NCI-H226 (cell line): ENCODE results near the gene PAM.
"Not testable (repeated sequence)": the region's sequence is repeated elsewhere in the genome, so short reads cannot be mapped to it uniquely, and the experiment has no call there.

Experiments used
- DNase-seq: peaks from one replicate; pipeline ENCODE4 v3.0.0-alpha.2; 2015

Gene PAM

GRCh38 chr5:102946971-102947370 lies 191.9 kb downstream of the PAM start:
- no peak for DNase-seq

- no peak for DNase-seq
These were observed 200.4 kb downstream of the PAM start for GRCh38 chr5:102955488-102955887.

GRCh38 chr5:102956599-102956998 lies 201.5 kb downstream of the PAM start:
- no peak for DNase-seq

GRCh38 chr5:102957141-102957540 lies 202.0 kb downstream of the PAM start:
- DNase-seq, result no peak

GRCh38 chr5:102958481-102959011 lies 203.4 kb downstream of the PAM start:
- peak; percentile 35 for DNase-seq

GRCh38 chr5:102959055-102959454 lies 203.9 kb downstream of the PAM start:
- DNase-seq, result peak; percentile 84

GRCh38 chr5:102961671-102962070 lies 206.6 kb downstream of the PAM start:
- no peak for DNase-seq

DNA sequence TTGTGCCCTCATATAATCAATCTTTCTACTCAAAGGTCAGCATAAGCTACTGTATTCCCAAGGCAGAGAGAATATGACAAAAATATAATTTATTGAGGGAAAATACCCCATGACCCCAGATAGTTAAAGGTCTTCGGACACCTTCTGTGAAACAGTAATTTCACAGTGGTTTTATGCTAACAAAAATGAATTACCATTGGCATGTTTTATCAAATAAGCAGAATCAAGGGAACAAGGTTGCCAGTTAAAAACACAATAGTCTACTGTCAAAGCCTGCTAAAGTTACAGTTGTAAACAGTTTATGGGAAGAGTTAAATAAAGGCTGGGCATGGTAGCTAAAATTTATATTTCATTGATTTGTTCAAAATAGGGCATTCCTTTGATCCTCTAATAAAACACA lies 210.5 kb downstream of the PAM start:
- DNase-seq, result no peak

DNA sequence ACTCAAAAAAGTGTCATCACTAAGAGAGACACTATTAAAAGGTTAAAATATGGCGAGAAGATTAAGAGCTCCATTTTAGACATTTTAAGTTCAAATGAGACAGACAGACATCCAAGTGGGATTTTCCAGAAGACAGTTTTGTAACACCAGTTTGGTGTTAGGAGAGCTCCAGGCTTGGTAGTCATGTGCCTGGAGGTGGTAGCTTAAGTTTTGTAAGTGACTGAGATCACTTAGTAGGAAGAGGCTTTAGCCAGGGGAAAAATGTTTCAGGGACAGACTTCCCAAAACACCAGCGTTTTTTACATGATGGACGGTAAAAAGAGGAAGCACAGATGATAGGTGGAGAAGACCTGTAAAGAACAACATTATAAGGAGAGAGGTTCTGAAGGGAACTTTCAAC lies 214.5 kb downstream of the PAM start:
- no peak for DNase-seq

DNA sequence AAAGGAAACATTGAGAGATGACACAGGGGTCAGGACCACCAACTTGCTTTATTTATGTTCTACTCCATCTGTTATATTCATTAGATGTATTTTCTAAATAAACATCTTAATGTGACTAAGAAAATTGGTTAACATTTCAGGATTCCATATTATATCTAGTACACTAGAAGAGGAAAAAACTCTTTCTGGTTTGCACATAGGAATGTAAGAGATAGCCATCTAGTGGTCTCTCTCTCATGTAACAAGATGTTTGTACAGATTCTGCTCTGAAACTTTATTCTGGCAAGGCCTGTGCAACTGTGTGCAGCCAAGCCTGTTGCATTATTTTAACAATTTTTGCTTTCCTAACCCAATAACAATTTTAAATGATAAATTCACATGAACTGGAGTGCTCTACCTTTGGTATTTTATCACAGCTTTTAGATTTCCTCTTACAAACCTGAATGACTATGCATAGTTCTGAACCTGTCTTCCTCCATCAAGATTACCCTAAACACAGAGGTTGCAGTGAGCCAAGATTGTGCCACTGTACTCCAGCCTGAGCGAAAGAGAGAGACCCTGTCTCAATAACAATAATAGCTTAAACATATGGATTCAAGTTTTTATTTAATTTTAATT lies 216.7 kb downstream of the PAM start:
- DNase-seq, result no peak

GRCh38 chr5:102974177-102974576 lies 219.1 kb downstream of the PAM start:
- no peak for DNase-seq

DNA sequence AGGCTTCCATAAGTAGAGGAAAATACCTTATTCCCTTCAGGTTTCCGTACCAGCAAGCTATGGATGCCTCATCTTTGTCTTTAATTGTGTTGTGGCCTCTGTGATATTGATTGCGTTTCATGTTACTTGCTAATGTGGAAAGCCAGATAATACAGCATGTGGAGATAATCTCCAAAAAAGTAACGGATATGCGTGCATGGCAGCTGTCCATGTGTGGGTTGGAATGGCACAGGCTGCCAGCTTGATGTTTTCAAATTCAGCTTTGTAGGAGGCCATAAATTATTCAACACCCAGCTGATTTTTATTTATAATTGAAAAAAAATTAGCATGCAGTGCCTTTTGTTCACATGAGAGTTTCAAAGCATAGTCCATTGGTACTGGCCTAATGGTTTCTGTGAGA lies 219.9 kb downstream of the PAM start:
- DNase-seq, result no peak

GRCh38 chr5:102975457-102976182 lies 220.5 kb downstream of the PAM start:
- peak; percentile 9 for DNase-seq

DNA sequence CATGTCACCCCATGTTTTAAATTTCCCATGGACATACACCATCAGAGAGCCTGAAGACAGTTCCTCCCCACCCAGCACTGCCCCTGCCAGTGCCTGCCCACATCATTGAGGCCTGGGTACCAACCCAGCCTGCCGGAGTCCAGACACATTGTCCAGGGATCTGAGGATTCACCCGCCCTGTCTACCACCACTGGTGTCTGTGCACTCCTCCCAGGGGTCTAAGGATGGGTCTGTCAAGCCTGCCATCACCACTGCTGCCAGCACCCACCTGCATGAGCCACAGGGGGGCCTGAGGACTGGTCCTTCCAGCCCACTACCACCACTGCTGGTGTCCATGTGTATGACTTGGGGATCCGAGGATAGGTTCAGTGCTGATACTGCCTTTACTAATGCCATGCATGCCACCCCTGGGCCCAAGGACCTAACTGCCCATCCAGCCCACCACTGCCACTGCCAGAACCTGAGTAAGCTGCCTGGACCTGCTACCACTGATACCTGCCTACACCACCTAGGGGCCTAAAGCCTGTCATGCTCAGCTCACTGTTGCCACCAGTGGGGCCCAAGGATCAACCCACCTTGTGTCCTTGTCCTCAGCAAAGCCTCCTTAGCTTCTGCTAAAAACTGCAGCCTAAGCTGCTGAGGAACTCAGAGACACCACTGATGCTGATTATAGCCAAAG lies 227.0 kb downstream of the PAM start:
- DNase-seq, result no peak

DNA sequence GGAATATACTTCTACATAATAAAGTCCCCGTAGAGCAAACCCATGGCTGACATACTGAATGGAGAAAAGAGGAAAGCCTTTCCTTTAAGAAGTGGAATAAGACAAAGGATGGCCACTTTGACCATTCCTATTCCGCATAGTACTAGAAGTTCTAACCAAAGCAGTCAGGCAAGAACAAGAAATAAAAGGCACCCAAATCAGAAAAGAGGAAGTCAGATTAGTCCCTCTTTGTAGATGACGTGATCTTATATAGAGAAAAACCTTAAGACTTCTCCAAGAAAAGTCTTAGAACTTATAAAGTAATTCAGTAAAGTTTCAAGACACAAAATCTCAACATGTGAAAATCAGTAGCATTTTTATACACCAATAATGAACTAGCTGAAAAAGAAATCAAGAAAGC lies 231.0 kb downstream of the PAM start:
- no peak for DNase-seq

- no peak for DNase-seq
These were observed 233.4 kb downstream of the PAM start for GRCh38 chr5:102988459-102988858.

GRCh38 chr5:102991802-102992201 lies 236.7 kb downstream of the PAM start:
- DNase-seq, result no peak

GRCh38 chr5:102996011-102996575 lies 241.0 kb downstream of the PAM start:
- DNase-seq, result no peak

DNA sequence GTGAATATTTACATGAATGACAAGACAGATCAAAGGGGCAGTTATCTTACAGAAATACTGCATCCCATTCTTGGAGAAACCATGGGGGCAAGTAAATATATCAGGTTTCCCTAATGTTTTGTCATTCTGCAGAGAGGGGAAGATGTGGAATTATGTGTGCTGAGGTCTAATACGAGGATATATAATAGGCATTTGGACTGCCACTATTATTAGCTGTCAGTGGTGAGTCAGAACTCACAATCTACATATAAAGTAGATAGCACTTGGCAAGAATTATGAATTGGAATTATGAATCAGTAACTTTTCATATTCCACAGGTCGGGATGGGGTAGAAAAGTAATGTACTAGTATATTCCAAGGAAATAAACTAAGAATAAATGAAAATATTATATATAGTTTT lies 243.1 kb downstream of the PAM start:
- peak; percentile 26 for DNase-seq

DNA sequence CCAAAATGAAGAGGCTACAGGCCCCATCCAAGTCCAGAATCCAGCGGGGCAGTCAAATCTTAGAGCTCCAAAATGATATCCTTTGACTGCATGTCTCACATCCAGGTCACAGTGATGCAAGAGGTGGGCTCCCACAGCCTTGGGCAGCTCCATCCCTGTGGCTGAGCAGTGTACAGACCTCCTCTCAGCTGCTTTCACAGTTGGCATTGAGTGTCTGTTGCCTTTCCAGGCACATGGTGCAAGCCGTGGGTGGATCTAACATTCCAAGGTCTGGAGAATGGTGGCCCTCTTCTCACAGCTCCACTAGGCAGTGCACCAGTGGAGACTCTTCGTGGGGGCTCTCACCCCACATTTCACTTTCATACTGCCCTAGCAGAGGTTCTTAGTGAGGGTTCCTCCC lies 244.1 kb downstream of the PAM start:
- DNase-seq, result no peak

GRCh38 chr5:102999621-103000020 lies 244.5 kb downstream of the PAM start:
- DNase-seq, result not testable (repeated sequence)

DNA sequence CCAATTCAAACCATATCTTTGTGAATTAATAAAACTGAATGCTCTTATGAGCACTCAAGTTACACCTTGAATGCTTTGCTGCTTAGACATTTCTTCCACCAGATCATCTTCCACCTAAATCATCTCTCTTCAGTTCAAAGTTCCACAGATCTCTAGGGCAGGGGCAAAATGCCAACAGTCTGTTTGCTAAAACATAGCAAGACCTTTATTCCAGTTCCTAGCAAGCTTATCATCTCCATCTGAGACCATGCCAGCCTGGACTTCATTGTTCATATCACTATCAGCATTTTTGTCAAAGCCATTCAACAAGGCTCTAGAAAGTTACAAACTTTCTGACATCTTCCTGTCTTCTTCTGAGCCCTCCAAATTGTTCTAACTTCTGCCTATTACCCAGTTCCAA lies 245.0 kb downstream of the PAM start:
- no peak for DNase-seq

- no peak for DNase-seq
These were observed 248.8 kb downstream of the PAM start for GRCh38 chr5:103003872-103004271.

GRCh38 chr5:103005276-103005675 lies 250.2 kb downstream of the PAM start:
- DNase-seq, result no peak
